Progenitor cell of endocrine pancreas (in vitro differentiated cells): ENCODE results near the gene FAM3D. TPM values are rescaled to one million over a fixed set of nuclear protein-coding genes. Genes with fewer than 3 reads are reported as not detected.
"Not testable (repeated sequence)": the region's sequence is repeated elsewhere in the genome, so short reads cannot be mapped to it uniquely, and the experiment has no call there.

Source experiments
- DNase-seq: peaks from one replicate; pipeline ENCODE4 v3.0.0; 2021; ENCODE audit warnings: low spot score; ENCODE audit not compliant: unreplicated experiment
- H3K27ac Mint-ChIP-seq: 2 replicates; pipeline ENCODE4 v1.8.0; 2021; ENCODE audit warnings: mild to moderate bottlenecking, moderate library complexity, mixed read lengths
- H3K27me3 Mint-ChIP-seq: 2 replicates; pipeline ENCODE4 v1.8.0; 2021; ENCODE audit warnings: mixed read lengths
- H3K36me3 Mint-ChIP-seq: 2 replicates; pipeline ENCODE4 v1.8.0; 2022; ENCODE audit warnings: mixed read lengths; ENCODE audit not compliant: insufficient read depth
- H3K4me1 Mint-ChIP-seq: 2 replicates; pipeline ENCODE4 v1.8.0; 2021; ENCODE audit warnings: low read depth, mixed read lengths
- H3K4me3 Mint-ChIP-seq: 2 replicates; pipeline ENCODE4 v1.8.0; 2021; ENCODE audit warnings: low read depth, mild to moderate bottlenecking, moderate library complexity, mixed read lengths
- H3K9me3 Mint-ChIP-seq: 2 replicates; pipeline ENCODE4 v1.8.0; 2021; ENCODE audit warnings: low read depth, mixed read lengths
- total RNA-seq: library from RNA; stranded (reverse); gene quantifications from 2 replicates; pipeline ENCODE4 v1.2.1, GENCODE V29; 2021
- TF ChIP-seq, protein P1 (sequence below): fragments of 200-600 bp; sonication (generic); IDR thresholded peaks from one replicate; pipeline ENCODE4 v1.5.0; 2021; ENCODE audit warnings: antibody characterized with exemption, mild to moderate bottlenecking; ENCODE audit not compliant: unreplicated experiment

Gene FAM3D
- total RNA-seq, 1 donor from 2014 or later = not detected

DNA sequence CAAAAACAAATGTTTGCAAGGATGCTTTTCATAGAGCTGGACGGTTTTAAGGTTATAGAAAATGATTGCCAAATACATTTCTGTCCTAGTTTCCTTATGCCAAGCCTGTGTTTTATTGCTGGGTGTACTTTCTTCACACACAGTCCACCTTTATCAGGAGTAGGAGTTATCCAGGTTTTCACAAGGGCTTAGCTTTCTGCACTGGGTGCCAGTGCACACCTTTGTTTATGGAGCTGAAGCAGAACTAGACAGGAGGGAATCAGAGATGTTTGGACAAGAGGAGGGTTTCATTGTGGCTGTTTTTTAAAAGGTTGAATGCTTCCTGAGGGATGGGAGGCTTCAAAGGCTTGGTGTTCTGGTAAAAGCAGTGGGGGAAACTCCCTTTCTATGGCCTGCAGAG lies 29.5 kb upstream of the FAM3D start:
- Mint-ChIP-seq H3K27ac (no peak overlapping the region), H3K4me3 (no peak overlapping the region), H3K9me3 (peaks cover 27% of the 10 kb centered on the region), H3K36me3 (no peaks in the 10 kb centered on the region), H3K27me3 (no peaks in the 10 kb centered on the region), H3K4me1 (no peaks in the 10 kb centered on the region)
- TF ChIP-seq, protein P1, sequence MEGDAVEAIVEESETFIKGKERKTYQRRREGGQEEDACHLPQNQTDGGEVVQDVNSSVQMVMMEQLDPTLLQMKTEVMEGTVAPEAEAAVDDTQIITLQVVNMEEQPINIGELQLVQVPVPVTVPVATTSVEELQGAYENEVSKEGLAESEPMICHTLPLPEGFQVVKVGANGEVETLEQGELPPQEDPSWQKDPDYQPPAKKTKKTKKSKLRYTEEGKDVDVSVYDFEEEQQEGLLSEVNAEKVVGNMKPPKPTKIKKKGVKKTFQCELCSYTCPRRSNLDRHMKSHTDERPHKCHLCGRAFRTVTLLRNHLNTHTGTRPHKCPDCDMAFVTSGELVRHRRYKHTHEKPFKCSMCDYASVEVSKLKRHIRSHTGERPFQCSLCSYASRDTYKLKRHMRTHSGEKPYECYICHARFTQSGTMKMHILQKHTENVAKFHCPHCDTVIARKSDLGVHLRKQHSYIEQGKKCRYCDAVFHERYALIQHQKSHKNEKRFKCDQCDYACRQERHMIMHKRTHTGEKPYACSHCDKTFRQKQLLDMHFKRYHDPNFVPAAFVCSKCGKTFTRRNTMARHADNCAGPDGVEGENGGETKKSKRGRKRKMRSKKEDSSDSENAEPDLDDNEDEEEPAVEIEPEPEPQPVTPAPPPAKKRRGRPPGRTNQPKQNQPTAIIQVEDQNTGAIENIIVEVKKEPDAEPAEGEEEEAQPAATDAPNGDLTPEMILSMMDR = no peak
- no peak for DNase-seq

GRCh38 chr3:58695284-58695683 lies 28.7 kb upstream of the FAM3D start:
- H3K4me1 Mint-ChIP-seq, H3K4me3 Mint-ChIP-seq, H3K27ac Mint-ChIP-seq, H3K27me3 Mint-ChIP-seq, H3K36me3 Mint-ChIP-seq, DNase-seq: not testable (repeated sequence)
- H3K9me3 Mint-ChIP-seq = peaks cover 27% of the 10 kb centered on the region

GRCh38 chr3:58693940-58694850 lies 27.6 kb upstream of the FAM3D start:
- Mint-ChIP-seq H3K9me3 (peaks cover 34% of the 10 kb centered on the region), H3K27me3 (no peaks in the 10 kb centered on the region), H3K27ac (no peak overlapping the region), H3K36me3 (no peaks in the 10 kb centered on the region), H3K4me3 (no peak overlapping the region), H3K4me1 (no peaks in the 10 kb centered on the region)
- TF ChIP-seq, protein P1 = no peak
- DNase-seq = no peak

GRCh38 chr3:58692484-58692883 lies 25.9 kb upstream of the FAM3D start:
- peaks cover 39% of the 10 kb centered on the region for H3K9me3 Mint-ChIP-seq
- DNase-seq = no peak
- TF ChIP-seq, protein P1 = no peak
- no peak overlapping the region for H3K4me3 Mint-ChIP-seq
- no peaks in the 10 kb centered on the region for H3K4me1 Mint-ChIP-seq
- H3K27me3 Mint-ChIP-seq = no peaks in the 10 kb centered on the region
- no peaks in the 10 kb centered on the region for H3K36me3 Mint-ChIP-seq
- H3K27ac Mint-ChIP-seq = no peak overlapping the region

DNA sequence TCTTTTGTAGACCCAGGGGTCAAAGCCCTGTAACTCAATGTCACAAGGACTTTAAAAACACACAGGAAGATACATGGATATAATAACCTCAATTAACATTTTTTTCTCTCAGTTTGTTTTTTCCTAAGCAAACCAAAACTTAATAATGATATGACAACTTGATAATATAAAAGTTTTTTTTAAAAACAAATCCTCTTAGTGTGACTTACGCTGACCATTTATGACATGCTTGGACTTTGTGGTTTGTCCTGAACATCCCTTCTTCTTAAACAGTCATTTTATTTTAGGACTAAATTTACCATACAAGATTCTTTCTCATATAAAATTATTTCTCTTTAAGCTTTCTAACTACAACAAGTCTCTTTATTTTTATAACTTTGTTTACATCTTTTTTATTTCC lies 25.4 kb upstream of the FAM3D start:
- no peak overlapping the region for H3K4me3 Mint-ChIP-seq
- no peaks in the 10 kb centered on the region for H3K36me3 Mint-ChIP-seq
- H3K27ac Mint-ChIP-seq = no peak overlapping the region
- H3K4me1 Mint-ChIP-seq = no peaks in the 10 kb centered on the region
- H3K27me3 Mint-ChIP-seq = no peaks in the 10 kb centered on the region
- no peak for DNase-seq
- TF ChIP-seq, protein P1 = no peak
- H3K9me3 Mint-ChIP-seq = peaks cover 38% of the 10 kb centered on the region

DNA sequence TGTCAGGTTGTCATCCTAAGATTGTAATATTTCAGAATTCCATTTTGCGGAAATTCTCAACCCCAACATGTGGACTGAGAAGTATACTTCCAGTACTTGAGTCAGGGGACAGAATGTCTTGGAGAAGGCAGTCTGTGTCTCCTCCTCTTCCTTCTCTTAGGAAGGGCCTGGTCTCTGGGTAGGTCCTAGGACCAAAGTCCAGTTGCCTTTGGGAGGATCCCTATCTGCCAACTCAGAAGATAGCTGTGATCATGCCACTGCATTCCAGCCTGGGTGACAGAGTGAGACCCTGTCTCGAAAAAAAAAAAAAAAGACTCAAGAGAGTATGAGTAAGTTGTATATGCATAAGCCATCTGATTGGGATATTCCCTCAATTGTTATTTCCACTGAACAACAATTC lies 23.9 kb upstream of the FAM3D start:
- H3K4me3 Mint-ChIP-seq = no peak overlapping the region
- H3K27me3 Mint-ChIP-seq = peaks cover 3% of the 10 kb centered on the region
- no peaks in the 10 kb centered on the region for H3K4me1 Mint-ChIP-seq
- DNase-seq = no peak
- TF ChIP-seq, protein P1 = no peak
- H3K27ac Mint-ChIP-seq = no peak overlapping the region
- no peaks in the 10 kb centered on the region for H3K36me3 Mint-ChIP-seq
- H3K9me3 Mint-ChIP-seq = peaks cover 45% of the 10 kb centered on the region
